NOMO-1 (cell line): ENCODE measurements around the gene CD300LG.

Source experiments
- DNase-seq, 2 experiments: peaks; one replicate each; lab custom pipeline; 2025; ENCODE audit not compliant: unreplicated experiment in 2 of 2; lab: John Stamatoyannopoulos, UW

The CD300LG gene

GRCh38 chr17:43901861-43902589, 55.0 kb downstream of the CD300LG start:
- no peak for DNase-seq

GRCh38 chr17:43905400-43905984, 58.5 kb downstream of the CD300LG start:
- no peak for DNase-seq

DNA sequence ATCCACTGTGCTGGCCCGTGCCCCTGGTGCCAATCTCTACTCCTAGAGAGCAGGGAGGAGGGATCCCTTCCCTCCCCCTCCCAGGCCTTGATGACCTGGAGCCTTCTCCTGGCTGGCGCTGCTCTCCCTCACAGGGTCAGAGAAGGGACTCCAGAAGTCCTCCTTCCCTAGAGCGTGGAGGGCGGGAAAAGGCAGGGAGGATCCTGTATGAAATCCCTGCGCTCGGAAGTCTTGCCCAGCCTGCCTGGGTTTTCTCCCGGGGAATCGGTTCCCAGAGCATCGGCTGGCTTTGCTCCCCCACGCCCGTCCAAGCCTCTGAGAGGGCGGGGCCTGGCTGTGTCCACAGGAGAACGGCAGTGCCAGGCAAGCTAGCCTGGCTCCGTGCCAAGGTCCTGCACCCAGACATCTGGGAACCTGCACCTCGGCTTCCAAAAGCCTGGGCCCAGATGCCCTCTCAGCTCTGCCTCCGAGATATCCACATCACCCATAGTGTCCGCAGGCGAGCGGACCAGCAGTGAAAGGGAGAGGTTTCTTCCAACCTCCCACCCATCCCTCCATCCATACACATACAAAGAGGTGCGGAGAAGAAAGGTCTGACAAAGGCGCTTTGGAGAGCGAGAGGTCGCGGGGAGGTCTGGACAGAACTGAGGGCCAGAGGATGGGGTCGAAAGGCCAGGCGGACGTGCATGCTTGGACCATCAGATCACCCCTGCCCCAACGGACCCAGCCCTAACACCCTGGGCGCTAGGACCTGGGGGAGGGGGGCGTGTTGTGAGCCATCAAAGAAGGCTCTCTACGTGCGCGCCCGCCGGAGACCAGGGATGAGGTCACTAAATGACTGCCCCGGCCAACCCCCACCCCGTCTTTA, 59.2 kb downstream of the CD300LG start:
- DNase-seq: no peak

DNA sequence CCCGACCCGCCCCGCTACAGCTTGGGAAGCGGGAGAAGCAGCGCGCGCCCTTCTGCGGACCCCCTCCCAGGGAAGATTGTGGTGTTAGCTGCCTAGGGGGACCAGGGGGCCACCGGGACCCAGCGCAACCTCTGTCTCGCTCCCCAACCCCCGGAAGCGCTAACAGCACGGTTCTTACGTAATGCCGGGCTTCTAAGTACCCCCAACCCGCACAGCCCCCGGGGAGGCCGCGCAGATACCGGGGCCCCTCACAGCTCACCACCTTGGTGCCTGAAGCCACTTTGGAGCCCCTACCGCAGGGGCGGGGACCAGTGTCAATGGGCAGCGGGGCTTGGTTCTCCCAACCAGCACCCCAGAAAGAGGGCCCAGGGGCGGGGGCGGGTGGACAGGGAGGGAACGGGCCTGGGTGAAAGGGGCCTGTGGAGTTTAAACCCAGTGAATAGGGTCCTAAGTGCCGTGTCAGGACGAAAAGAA, 60.0 kb downstream of the CD300LG start:
- DNase-seq: no peak

DNA sequence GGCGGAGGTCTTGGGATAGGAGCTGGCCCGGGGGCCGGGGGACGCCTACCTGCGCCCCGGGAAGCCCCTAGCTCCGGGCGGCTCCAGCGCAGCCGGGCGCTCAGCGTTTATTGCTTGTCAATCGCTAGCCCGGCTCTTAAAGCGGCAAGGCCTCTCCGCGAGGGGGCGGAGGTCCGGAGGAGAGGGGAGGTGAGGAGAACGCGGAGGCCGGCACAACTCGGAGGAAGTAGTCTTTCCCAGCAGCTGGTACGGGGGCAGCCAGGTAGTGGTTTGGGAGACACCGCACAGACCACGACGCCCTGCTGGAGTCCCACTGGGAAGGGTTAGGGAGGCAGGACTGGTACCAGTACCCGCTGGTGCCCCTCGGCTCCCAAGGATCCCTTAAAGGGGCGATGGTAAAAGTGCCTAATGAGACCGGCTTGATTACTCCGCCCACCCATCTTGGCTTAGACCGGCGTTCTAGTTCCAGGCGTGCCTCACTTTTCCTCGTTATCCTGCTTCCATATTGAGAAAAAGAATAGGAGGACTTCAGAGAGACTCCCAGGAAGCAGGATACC, 60.5 kb downstream of the CD300LG start, which contains the start of gene MPP2:
Gene MPP2, minus strand, starts transcription at position 112 of the 557 bp plus-strand sequence. CDS start 3,076 bp downstream, outside the sequence.
- peak; percentile 54 to 59 for DNase-seq

DNA sequence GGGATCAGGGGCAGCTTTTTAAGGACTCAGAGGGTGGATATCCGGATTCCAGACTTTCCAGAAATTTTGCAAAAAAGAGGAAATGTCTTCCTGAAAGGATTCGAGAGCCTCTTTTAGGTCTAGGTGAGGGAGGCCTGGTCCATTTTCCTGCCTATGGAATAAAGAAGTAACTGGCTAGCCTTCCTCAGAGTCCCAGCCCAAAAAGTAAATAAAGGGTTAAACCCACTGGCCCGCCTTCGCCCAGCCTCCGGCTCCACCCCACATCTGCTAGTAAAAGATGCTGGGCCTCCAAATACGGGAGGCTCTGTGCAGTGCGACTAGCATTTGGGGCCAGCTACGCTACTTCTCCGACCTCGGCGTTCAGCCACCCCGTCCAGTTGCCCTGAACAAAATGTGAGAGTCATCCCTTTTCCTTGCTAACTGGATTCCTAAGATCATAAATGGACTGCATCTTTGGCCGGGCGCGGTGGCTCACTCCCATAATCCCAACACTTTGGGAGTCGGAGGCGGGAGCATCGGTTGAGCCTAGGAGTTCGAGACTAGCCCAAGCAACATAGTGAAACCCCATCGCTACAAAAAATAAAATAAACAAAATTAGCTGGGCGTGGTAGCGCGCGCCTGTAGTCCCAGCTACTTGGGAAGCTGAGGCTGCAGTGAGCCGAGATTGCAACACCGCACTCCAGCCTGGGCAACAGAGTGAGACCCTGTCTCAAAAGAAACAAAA, 61.2 kb downstream of the CD300LG start:
- DNase-seq: peak; percentile 54 to 71

- no peak for DNase-seq
Observed at GRCh38 chr17:43909537-43910231, 62.7 kb downstream of the CD300LG start.

- no peak for DNase-seq
Observed at GRCh38 chr17:43911904-43912303, 64.9 kb downstream of the CD300LG start.

DNA sequence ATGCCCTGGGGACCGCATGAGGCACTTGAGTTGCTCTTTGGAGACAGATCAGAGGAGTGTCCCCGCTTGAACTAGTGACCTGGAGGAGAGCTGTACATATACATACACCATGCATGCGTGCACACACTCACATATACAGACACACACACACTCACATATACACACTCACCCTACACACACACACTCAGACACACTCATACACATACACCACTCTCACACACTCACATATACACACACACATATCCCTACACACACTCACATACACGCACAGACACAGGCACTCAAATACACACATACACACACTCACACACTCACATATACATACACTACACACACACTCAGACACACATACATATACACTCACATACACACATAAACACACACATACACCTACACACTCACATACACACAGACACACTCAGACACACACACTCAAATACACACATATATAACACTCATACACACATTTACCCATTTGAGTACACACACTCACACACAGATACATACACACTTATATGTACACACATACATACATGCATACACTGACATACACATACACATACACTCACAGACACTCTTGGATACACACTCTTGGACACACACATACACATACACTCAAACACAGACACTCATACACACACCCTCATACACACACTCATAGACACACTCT, 65.8 kb downstream of the CD300LG start:
- DNase-seq: no peak
